Fibroblast of skin of back (primary cell): ENCODE measurements around the gene ARHGEF37.
"Not testable (repeated sequence)": the region's sequence is repeated elsewhere in the genome, so short reads cannot be mapped to it uniquely, and the experiment has no call there.

Experiments
- DNase-seq: peaks from one replicate; pipeline ENCODE4 v3.0.0-alpha.2; 2013

The ARHGEF37 gene

DNA sequence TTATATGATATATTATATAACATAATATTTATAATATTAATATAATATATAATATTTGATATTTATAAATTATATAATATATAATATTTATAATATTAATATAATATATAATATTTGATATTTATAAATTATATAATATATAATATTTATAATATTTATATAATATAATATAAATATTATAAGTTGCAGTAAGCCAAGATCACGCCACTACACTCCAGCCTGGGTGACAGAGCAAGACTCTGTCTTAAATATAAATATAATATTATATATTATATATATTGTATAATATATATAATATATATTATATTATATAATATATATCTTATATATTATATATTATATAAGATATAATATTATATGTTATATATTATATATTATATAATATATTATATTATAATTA is 68.4 kb downstream of the ARHGEF37 start:
- DNase-seq: not testable (repeated sequence)

DNA sequence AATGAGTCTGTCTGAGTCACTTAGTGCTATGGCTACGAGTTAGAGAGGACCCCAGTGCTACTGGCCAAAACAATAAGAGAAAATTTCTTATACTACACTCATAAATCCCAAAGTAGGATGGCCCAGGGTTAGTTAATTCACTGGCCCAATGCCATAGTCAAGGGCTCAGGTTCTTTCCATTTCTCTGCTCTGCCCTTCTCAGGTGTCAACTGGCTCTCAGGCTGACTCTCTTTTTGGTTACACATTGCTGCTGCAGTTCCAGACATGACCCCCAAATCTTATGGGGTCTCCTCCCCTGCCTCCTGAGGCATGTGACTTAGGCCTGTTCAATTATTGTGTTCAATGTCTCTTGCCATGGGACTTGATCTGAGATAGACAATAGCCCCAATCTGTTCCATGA is 70.4 kb downstream of the ARHGEF37 start:
- DNase-seq: no peak

DNA sequence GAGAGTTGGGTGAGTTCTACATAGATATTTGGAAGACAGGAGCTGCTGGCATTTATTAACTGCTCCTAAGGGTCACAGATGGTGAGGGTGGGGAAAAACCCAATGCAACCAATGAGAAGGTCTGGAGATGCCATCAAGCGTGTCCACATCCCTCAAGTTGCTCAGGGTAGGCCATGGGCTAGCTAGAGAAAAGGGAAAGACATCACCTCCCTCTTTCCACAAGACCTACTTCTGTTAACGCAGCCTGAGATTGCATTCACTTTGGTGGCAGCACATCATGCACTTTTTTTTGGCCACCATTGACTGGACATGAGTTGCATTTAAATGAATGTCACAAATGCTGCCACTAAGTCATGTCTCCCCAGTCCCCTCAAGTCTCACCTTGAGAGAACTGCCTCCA is 71.4 kb downstream of the ARHGEF37 start:
- no peak for DNase-seq

DNA sequence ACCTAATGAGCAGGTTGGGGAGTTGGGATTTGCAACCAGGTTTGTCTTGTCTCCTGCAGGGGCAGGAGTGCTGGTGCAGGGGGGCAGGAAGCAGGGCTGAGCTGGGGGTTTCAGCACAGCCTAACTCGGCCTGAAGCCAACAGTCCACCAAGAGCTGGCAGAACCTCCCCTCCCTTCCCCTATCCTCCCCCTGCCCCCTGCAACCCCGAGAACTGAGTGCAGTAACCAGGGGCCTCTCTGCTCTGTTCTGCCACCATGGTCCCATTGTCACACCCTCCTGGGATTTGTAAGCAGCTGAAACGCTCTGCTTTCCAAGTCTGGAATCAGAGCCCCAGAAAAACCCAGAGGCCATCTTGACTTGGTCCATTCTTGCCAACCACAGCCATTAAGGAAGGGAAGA is 72.9 kb downstream of the ARHGEF37 start:
- DNase-seq: no peak

DNA sequence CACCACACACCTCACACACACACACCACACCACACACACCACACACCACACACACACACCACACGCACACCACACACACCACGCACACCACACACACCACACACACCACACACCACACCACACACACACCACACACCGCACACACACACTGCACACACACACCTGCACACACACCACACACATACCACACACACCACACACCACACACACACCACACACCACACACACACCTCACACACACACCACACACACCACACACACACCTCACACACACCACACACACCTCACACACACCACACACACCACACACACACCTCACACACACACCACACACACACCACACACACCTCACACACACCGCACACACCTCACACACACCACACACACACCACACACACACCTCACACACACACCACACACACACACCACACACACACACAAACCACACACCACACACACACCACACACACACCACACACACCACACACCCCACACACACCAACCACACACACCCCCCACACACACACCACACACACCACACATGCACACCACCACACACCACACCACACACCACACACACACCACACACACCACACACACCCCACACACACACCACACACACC is 73.7 kb downstream of the ARHGEF37 start:
- no peak for DNase-seq

DNA sequence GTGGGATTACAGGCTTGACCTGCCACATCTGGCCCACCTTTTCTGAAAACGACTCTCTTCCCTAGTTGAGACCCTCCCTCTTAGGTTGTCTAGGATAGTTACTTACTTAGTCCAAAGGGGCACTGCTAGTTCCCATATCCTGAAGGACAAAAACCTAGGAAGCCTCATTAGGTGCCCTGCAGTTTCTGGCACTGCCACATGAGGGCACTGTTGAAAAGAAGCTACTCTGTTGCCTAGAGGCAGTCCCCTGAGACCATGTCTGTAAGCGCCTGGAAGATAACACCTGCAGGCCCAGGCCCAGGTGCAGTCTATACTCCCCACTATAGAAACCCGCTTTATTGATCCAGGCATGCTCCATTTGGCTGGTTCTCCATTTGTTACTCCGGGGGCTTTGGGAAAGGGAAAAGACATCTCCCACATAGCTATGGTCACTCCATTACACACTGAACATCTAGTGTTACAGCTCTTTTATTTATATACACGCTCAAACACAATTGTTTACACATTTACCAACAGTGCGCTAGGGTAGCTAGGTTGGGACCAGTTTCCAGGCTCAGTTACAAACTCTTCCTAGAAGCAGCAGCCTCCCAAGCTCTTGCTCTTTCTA is 75.4 kb downstream of the ARHGEF37 start:
- peak; percentile 17 for DNase-seq

DNA sequence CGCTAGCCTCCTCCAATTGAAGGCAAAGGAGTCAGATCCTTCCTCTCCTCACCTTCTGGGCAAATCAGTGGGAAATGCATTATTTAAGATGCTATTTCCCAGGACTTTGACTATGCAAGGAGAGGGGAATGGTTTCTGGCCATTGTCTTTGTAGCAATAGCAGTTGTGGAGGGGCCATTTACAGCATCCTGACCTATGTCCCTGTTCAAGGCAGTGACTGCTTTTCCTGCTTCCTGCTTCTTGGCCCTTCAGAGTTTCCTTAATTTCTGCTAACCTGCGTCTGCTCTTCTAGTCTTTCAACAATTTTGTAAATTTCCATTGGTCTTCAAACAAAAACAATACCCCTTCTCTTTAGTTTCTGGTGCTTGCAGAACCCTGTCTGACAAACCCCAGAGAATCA is 76.0 kb downstream of the ARHGEF37 start:
- DNase-seq: no peak

DNA sequence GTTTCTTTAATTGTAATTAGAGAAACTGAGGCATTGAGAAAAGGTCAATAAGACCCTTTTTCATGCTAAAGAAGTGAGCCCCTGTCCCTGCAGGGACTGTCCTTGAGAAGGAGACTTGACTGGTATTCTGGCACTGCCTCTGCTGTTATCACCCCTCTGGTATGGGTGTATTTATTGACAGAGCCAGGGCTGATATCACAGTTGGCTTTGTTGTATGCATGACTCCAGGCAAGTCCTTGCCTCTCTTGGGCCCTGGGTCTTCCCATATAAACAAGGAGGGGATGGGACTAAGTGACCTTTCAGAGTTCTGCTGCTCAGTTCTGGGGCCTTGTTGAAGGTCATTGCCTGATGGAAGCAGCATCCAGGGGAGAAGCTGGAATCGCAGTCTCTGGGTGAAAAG is 77.0 kb downstream of the ARHGEF37 start:
- no peak for DNase-seq

DNA sequence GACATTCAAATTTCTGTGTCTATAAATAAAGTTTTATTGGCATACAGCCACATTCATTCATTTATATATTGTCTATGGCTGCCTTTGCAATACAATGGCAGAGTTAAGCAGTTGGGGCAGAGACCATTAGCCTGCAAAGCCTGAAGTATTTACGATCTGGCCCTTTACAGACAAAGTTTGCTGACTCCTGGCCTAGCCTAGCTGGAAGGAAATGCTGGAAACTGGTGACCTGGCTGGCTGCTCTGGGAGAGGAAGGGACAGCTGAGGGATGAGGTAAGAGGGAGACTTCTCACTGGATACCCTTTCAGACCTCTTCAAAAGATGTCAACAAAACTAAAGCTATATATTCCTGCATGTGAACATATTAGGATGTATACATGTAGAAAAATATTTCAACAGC is 82.8 kb downstream of the ARHGEF37 start:
- no peak for DNase-seq

DNA sequence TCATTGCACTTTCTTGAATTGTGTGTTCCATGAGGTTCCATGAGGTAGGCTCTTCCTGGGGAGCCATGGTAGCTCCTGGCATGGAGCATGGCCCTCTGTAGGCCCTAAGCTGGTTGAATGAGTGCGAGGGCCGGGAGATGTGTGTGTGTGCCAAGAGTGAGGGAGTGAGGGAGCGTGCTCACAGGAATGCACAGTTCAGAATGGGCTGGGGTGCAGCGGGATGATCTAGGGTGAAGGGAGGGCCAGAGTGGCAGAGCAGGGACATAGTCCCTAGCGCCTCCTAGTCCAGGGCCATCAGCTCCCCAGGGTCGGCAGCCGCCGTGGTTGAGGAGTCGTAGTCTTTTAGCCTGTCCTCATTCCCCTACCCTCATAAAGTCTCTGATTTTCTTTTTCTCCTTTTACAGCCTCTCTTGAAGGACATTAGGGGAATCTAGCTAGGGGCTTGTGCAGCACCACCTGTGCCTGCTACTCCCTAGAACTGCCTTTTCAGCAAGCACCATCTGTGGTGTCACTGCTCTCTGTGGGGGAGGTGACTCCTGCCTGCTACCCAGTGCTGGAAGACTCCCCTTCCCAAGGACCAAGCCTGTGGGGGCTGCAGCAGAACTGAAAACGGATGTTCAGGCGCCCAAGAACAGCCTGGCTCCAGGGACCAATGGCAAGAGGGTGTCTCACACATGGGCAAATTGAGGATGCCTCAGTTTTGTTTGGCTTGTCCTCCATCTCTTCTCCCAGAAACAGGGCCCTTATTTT is 83.5 kb downstream of the ARHGEF37 start:
- no peak for DNase-seq

DNA sequence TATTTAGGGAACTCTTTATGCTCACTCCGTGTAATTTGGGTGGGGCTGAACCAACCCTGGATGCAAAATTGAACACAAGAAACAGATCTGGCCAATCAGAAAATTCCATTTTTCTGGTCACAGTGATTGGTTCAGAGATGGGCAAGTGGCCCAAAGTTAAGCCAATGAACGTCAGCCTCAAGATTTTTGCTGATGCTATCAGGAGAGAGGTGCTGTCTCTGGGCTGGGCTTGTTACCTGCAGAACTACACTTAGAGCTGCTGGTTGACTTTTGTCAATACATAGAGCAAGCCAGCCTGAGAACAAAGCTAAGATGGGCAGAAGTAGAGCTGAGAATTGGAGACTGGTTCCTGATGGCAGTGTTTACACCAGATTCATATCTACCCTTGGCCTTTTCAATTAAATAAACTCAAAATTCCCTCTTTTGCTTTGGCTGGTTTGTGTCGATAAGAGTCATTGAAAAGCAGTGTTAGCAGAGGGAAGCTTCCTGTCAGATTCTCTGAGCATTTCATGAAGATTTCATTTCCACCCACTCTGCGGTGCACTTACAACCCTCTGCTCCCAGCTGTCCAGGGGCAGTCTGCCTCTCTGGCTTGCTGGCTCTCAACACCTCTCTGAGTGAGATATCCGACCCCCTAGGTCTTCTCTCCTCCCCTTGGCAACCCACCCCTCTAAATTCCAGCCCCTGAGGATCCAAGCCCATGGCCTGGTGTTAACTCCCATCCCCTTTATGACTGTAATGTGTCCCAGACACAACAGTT is 84.3 kb downstream of the ARHGEF37 start:
- no peak for DNase-seq

DNA sequence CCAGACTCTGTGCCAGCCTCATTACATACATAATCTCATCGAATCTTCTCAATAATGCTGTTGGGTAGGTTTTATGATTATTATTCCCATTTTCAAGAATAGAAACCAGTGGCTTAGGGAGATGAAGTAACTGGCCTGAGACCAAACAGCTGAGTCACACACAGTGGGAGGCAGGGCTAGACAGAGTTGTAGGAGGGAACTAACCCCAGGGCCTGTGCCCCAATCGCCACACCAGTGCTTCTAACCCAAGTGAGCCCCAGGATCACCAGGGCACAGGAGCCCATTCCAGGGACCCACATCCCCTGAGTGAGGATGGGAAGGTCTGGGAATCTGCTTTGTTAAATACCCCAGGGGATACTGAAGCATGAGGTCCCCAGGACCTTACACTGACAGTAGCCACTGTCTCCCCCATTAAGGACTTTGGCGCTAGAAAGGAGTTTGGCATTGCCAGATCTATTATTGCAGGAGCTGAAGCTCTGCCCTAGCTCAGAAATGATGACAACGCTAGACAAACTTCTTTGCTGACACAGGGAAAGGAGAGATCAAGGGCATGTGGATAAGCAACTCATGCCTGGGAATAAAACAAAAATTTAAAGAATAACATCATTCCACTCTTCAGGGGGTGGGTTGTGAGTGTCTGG is 85.0 kb downstream of the ARHGEF37 start:
- DNase-seq: peak; percentile 53

DNA sequence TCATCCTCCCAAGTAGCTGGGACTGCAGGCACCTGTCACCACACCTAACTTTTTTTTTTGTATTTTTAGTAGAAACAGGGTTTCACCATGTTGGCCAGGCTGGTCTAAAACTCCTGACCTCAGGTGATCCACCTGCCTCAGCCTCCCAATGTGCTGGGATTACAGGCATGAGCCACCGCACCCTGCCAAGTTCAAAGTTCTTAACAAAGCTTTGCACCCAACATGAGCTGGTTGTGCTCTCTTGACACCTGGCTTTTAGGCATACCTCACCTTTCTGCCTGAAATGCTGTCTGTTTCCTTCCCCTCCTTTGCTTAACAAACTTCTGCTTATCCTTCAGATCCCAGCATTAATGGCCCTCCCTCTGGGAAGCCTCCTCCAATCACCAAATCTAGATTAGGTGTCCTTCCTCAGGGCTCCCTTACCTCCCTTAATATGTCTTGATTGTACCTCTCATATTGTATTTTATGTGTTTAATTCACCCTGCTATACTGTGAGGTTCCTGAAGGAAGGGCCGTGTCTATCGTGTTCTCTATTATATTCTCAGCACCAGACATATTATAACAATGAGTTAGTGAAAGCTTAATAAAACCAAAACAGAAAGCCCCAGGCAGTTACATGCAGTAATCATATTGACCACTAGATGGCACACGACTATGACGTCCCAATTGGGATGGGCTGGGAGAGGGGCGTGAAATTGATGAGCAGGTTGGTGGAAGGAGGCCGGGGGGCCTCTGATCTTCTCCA is 86.0 kb downstream of the ARHGEF37 start:
- peak; percentile 27 for DNase-seq

DNA sequence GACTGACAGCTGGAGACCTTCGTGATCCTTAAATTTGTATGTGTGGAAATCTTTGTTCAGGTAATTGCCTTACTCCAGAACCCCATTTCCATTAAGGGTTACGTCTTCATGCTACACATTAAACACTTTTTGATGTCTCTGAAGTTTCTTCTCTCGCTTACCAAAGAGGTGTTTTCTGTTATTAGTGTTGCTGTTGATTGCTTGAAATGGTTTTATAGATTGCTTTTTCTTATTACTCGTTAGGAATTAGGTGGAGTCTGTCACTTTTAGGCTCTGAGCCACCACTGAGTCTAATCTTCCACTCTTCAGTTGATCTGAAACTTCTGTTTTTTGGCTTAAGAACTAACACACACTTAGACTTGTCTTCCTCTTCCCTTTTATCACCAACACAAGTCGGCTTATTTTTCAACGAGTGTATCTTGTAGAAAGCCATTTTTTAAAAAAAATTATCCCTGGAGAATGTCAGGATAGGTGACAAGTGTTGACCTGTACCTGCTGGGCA is 86.6 kb downstream of the ARHGEF37 start:
- DNase-seq: no peak

DNA sequence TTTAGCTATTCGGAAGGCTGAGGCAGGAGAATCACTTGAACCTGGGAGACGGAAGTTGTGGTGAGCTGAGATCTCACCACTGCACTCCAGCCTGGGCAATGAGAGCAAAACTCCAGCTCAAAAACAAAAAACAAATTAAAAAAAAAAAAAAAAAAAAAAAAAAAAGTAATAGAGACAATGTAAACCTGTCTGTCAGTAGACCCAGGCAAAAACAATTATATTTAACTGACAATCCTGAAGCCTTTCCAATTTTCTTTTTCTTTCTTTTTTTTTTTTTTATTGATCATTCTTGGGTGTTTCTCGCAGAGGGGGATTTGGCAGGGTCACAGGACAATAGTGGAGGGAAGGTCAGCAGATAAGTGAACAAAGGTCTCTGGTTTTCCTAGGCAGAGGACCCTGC is 88.0 kb downstream of the ARHGEF37 start:
- DNase-seq: not testable (repeated sequence)

DNA sequence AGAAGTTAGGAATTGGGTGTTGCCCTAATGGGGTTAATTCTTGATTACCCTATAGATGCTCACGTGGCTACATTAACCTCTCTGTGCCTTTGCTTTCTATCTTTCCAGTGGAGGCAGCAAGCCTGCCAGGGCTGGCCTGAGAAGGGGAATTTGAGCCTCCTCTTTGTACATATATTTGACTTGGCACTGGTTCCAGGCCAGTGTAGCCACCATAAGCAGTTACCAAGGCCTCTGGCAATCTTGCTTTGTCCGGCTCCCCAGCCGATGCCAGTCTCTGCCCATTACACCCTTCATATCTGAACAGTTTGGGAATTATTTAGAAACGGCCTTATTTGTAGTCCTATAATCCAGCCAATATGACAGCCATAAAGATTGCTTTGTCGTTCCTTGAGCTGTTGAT is 90.2 kb downstream of the ARHGEF37 start:
- no peak for DNase-seq

DNA sequence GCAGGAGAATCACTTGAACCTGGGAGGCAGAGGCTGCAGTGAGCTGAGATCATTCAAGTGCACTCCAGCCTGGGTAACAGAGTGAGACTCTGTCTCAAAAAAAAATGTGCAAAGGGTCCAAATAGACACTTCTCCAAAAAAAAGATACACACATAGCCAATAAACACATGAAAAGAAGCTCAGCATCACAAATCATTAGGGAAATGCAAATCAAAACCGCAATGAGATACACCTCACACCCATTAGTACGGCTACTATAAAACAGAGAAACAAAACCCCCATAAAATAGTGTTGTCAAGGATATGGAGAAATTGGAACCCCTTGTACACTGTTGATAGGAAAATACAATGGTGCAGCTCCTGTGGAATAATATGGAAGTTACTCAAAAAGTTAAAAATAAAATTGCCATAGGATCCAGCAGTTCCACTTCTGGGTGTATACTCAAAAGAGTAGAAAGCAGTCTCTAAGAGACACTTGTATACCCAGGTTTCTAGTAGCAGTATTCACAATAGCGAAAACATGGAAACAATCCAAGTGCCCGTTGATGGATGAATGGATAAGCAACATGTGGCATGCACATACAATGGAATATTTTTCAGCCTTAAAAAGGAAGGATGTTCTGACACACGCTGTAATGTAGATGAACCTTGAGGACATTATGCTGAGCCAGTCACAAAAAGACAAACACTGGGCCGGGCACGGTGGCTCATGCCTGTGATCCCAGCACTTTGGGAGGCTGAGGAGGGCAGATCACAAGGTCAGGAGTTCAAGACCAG is 91.6 kb downstream of the ARHGEF37 start:
- no peak for DNase-seq

DNA sequence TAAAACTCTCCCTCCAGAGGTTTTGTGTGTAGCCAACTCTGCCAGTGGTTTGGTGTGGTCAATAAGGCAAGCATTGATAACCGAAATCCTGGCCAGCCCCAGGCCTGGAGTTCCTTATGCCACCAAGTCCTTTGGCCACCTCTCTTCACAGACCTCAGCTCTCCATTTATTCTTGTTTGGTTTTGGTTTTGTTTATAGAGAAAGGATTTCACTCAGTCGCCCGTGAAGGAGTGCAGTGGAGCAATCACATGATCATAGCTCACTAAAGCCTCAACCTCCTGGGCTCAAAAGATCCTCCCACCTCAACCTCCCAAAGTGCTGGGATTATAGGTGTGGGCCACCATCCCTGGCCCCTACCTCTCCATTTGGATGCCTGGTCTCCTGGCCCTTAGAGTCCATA is 93.4 kb downstream of the ARHGEF37 start:
- no peak for DNase-seq

DNA sequence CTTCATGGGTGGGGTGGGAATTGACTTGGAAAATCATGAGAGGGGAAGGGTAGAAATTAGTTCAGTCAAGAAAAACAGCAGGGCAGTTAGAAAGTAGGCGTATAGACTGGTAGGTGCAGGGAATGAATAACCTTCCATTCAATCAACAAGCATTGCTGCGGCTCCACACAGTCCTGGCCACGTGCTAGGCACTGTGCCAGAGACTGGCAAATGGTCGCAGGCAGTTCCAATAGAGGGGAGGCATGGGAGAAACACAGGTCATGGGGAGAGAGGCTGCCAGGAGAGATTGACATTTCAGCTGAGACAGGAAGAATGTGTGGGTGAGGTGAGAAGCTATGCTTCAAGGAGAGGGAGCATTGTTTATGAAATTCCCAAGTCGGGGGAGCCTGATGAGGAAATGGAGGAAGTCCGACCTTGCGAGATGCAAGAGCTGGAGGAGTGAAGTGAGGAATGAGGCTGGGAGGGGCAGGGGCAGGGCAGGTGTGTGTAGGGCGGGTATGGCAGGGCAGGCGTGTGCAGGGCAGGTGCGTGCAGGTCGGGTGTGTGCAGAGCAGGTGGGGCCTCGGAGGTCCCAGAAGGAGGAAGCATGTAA is 94.4 kb downstream of the ARHGEF37 start:
- no peak for DNase-seq

DNA sequence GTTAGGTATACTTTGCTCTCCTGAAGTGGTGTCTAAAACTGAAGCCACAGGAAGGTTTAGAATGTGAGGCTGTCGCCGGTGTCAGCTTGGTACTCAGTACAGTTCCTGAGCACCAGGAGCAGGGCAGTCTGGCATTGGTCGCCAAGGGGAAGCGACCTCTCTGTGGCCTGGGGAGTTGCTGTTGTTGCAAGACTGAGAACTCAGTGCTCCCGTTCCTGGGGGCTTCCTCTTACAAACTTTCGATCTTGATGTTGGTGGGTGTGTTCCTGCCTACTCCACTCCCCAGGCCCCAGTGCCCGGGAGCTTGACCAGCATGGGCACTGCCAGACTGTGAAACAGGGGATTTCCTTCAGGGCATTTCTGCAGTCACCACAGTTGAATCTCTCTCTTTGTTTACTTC is 96.4 kb downstream of the ARHGEF37 start:
- DNase-seq: no peak
